ENCODE measurements around the gene SFXN5.

SFXN5 gene

GRCh38 chr2:72927619-72928550 lies 143.6 kb downstream of the SFXN5 start:
- no peak for DNase-seq (ENCODE audit: low read depth in 1 of 2, low spot score in 1 of 2)

DNA sequence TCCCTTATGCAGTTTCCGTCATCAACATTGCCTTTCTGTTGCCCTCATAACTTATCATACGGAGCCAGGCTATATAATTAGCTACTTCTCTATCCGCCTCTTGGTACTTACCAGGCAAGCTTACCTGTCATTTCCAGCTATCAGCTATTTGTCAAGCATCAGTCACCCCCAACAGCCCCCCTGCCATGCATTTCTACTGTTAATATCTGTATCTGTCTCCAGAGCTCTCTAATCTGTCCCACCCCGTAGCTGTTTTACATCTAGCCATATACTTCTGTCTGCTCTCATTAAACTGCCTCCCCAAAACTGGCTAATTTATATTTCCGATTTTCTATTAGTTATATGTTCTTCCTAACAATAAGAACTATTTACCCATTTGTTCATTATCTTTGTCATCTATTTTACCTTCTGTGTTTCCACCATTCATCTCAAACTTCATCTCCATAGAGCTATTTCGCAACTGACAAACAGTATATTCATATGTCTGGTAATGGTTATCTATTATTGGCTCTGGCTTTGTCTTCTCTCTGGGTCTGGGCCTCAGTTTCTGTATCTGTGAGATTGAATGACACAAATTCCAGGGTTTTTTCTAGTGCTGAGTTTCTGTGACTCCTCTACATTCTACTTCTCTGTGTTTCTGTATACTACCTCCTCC lies 144.6 kb downstream of the SFXN5 start:
- DNase-seq (ENCODE audit: low read depth in 1 of 2, low spot score in 1 of 2) = no peak

DNA sequence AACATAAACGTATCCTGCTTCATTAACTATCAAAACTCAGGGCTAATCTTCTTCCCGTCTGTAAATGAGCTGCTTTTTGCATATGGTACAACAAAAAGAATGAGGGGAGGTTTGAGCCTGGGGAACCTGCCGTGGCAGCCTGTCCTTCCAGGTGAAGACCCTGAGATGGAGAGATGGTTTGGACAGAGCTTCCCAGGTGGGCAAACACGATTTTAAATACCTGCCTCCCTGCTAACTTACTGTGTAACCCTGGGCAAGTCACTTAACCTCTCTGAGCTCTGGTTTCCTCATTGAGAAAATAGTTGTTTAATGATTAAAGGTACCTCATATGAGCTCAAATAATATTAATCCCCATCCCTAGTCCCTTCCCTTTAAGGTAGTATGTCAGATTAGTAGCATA lies 145.1 kb downstream of the SFXN5 start:
- no peak for DNase-seq (ENCODE audit: low read depth in 1 of 2, low spot score in 1 of 2)

GRCh38 chr2:72925328-72925943 lies 146.1 kb downstream of the SFXN5 start:
- no peak for DNase-seq (ENCODE audit: low read depth in 1 of 2, low spot score in 1 of 2)

DNA sequence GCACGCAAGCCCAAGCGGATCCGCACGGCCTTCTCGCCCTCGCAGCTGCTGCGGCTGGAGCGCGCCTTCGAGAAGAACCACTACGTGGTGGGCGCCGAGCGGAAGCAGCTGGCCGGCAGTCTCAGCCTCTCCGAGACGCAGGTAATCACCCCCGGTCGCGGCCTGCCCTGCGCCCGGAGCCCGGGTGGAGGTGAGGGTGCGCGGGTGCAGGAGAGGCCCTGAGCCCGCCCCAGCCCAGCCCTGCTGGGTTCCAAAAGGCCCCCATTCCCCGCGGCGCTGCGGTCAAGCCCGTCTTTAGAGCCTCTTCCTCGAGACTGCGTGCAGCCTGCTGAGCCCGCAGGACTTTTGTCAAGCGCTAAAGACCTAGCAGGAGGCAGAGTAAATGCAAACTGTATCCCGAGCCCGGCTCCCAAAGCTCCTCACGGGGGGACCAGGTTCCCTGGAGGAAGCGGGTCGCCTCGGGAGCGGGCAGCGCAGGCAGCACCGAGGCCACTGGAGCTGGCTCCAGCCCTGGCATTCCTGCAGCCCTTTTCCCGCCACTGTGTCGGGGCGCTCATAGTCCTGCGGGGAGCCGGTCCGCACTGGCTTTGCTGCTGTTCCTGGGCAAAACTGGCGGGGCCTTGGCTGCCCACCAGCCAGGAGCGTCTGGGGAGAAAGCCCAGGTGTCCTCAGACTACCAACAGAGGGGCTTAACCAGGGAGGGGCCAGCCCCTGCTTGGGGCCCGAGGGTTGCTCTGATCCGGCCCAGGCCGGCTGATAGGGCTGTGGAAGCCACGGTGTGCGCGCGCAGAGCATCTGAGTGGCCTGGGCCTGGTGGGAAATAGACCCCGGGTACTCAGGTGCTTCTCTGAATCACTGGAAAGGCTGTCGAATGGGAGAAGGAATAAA lies 146.9 kb downstream of the SFXN5 start:
- DNase-seq (ENCODE audit: low read depth in 1 of 2, low spot score in 1 of 2) = no peak

- no peak for DNase-seq (ENCODE audit: low read depth in 1 of 2, low spot score in 1 of 2)
Observed at GRCh38 chr2:72923833-72924352, 147.6 kb downstream of the SFXN5 start.

- no peak for DNase-seq (ENCODE audit: low read depth in 1 of 2, low spot score in 1 of 2)
Observed at GRCh38 chr2:72921853-72922252, 149.7 kb downstream of the SFXN5 start.

GRCh38 chr2:72921088-72921851 lies 150.2 kb downstream of the SFXN5 start:
- no peak for DNase-seq (ENCODE audit: low read depth in 1 of 2, low spot score in 1 of 2)

- no peak for DNase-seq (ENCODE audit: low read depth in 1 of 2, low spot score in 1 of 2)
Observed at GRCh38 chr2:72920318-72921087, 151.0 kb downstream of the SFXN5 start.

GRCh38 chr2:72919414-72920317 lies 151.8 kb downstream of the SFXN5 start:
- DNase-seq (ENCODE audit: low read depth in 1 of 2, low spot score in 1 of 2) = no peak

GRCh38 chr2:72917877-72918553 lies 153.5 kb downstream of the SFXN5 start:
- no peak for DNase-seq (ENCODE audit: low read depth in 1 of 2, low spot score in 1 of 2)

DNA sequence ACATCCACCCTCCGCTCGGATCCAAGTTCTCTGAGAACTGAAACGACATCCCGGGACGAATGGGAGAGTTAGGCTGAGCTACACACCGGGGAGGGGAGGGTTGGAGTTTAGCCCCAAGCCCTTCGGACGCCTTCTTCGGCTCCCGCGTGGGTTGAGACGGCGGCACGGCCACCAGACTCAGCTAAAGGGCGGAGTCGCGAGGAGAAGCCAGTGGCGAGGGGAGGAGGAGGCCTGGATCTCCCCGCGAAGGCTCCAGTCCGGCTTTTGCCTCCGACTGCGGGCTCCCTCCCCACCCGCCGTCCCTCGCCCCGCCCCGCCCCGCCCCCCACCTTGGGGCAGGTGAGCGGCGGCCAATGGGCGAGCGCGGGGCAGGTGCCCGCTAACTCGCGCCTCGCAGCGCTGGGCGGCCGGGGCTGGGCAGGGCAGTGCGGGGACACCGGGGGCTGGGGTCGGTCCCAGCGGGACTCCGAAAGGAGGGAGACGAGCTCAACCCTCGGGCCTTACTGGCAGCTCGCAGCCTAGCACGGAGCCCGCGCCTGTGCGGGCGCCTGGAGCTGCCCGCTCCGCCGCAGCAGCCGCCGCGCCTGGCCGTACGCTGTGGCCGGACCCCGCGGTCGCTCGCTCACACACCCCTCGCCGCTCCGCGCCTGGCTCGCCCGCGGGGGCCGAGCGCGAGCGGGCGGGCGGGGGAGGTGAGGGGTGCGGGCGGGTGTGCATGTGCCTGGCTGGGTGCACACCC lies 154.2 kb downstream of the SFXN5 start, which contains the start of gene EMX1:
TSS of gene EMX1 (plus strand) at position 382 of the 739 bp plus-strand sequence. CDS start at position 716, 334 bp downstream.
- DNase-seq (ENCODE audit: low read depth in 1 of 2, low spot score in 1 of 2) = peak in 1 of 2 donors; percentile 25

- DNase-seq (ENCODE audit: low read depth in 1 of 2, low spot score in 1 of 2) = no peak
Observed at GRCh38 chr2:72916743-72917137, 154.8 kb downstream of the SFXN5 start.

DNA sequence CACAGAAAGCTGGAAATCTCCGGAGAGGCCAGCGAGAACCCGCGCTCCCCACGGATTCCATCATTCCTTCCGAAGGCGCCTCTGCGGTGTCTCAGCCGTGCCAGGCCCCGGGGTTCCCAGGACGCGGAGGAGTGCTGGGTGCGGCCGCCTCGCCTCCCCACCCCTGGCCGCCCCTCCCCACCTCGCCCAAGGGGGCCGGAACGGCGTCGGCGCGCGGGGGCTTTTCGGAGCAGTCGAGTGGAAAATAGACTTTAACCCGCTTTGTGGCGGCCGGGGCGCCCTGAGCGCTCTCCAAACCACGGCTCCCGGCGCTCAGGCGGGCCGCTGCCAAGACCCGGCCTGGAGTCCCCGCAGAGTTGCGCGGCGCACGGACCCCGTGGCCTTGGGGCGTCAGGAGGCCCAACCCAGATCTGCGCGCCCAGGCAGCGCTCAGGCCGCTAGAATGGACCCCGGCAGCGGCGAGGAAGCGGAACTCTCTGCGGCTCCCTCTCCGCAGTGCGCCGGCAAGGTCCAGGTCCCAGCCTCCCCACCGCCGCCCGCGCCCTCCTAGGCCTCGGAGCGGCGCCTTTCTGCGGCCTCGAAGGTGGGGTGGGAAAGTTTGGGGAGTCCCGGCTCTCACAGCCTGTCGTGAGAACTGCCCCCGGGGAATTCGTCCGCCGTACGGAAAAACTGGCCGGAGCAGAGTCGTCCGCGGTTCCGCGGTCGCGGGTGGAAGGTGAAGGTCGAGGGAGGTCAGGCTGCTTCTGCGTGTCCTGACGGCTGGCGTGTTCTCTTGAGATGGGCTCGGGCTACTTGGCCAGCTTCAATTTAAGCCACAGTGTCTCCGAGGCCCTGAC lies 155.4 kb downstream of the SFXN5 start:
- DNase-seq (ENCODE audit: low read depth in 1 of 2, low spot score in 1 of 2) = no peak

DNA sequence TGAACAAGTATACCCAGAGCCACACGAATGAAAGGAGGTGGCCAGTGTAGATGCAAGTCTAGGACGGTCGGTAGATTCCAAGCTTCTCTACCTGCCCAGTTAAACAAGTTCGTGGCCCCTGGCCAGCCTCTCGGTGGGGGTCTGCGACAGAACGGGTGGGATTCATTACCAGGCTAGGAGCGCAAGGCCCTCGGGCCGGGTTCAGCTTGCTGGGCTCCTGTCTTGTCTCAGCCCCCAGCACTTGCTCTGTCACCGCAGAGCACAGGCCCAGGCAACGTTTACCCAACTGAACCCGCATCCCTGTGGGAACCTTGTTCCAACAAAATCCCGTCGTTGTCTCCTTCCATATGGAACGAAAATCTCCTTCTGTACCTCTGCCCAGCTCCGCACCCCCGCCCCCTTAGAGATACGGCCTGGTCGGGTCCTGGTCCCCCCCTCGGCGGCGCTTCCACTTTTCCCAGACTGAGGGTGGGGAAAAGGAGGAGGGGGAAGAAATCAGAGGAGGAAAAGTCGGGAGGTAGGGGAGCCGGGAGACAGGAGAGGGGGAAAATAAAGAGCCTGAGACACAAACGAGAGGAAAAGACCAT lies 156.1 kb downstream of the SFXN5 start:
- DNase-seq (ENCODE audit: low read depth in 1 of 2, low spot score in 1 of 2) = no peak

Measured in activated CD4-positive, alpha-beta T cell treated with anti-CD3 and anti-CD28 coated beads, Interleukin-2, amount 50 U/mL, for 24 hours (primary cell).